K562 (cell line): ENCODE measurements around the gene HDAC6. TPM values are rescaled to one million over a fixed set of nuclear protein-coding genes. Genes with fewer than 3 reads are reported as not detected.

Source experiments
- CAMTA2 ChIP-seq: fragments of 250-450 bp; sonication (Bioruptor Pico); conservative IDR thresholded peaks from 2 replicates; pipeline ENCODE4 v1.5.1; 2022
- CHD2 ChIP-seq: IDR thresholded peaks from 2 replicates; pipeline ENCODE4 v1.6.1; 2011; ENCODE audit warnings: low read depth, low read length
- DACH1 ChIP-seq: fragments of 450-650 bp; IDR thresholded peaks from 2 replicates; pipeline ENCODE4 v1.6.1; 2018; ENCODE audit not compliant: partially characterized antibody
- ELF1 ChIP-seq: fragments of 200-800 bp; sonication (Bioruptor generic); IDR thresholded peaks from 2 replicates; pipeline ENCODE4 v1.6.1; 2016; ENCODE audit warnings: missing genetic modification characterization, missing compliant biosample characterization
- ESRRA ChIP-seq: fragments of 450-650 bp; IDR thresholded peaks from 2 replicates; pipeline ENCODE4 v1.6.1; 2014; ENCODE audit warnings: low read depth, mild to moderate bottlenecking, moderate library complexity, borderline replicate concordance
- ETV6 ChIP-seq, 3 experiments: fragments of 150-350 bp in 1 of 3; sonication (generic) in 1 of 3; formaldehyde crosslinking in 1 of 3; IDR thresholded peaks; 2 replicates each; pipeline versions ENCODE4 v1.6.1 to v1.8.0; 2014 to 2022; ENCODE audit warnings: borderline replicate concordance in 2 of 3, low read depth in 2 of 3, antibody characterized with exemption in 1 of 3, low read length in 1 of 3, mild to moderate bottlenecking in 1 of 3, missing genetic modification reagents in 1 of 3
- FOS ChIP-seq: IDR thresholded peaks from 3 replicates; pipeline ENCODE4 v1.6.1; 2011; ENCODE audit not compliant: insufficient read length; ENCODE audit errors: extremely low read depth
- FUS ChIP-seq: fragments of 200-400 bp; formaldehyde crosslinking; optimal IDR thresholded peaks from 2 replicates; pipeline ENCODE3; 2017; ENCODE audit warnings: low read depth, low read length
- HDAC2 ChIP-seq: fragments of 450-650 bp; IDR thresholded peaks from 2 replicates; pipeline ENCODE4 v1.6.1; 2016; ENCODE audit warnings: mild to moderate bottlenecking
- HDGF ChIP-seq: fragments of 450-650 bp; IDR thresholded peaks from 2 replicates; pipeline ENCODE4 v1.6.1; 2016
- HMGN3 ChIP-seq: IDR thresholded peaks from 2 replicates; pipeline ENCODE4 v1.6.1; 2011; ENCODE audit warnings: borderline replicate concordance, low read depth, mild to moderate bottlenecking, mixed read lengths, low read length; ENCODE audit not compliant: insufficient read length; ENCODE audit errors: extremely low read depth
- RBM17 ChIP-seq: fragments of 200-400 bp; formaldehyde crosslinking; IDR thresholded peaks from 2 replicates; pipeline ENCODE4 v1.6.1; 2017; ENCODE audit warnings: low read depth, mild to moderate bottlenecking, low read length, borderline replicate concordance
- TEAD4 ChIP-seq, 2 experiments: sonication (generic) in 1 of 2; formaldehyde crosslinking in 1 of 2; IDR thresholded peaks; 2 replicates each; pipeline versions ENCODE4 v1.6.1 to v1.8.0; 2012 to 2022; ENCODE audit warnings: borderline replicate concordance in 1 of 2, inconsistent platforms in 1 of 2, low read length in 1 of 2, mild to moderate bottlenecking in 1 of 2, missing genetic modification reagents in 1 of 2
- ZC3H4 ChIP-seq: sonication (generic); formaldehyde crosslinking; IDR thresholded peaks from 2 replicates; pipeline ENCODE4 v1.9.0; 2021; ENCODE audit warnings: missing genetic modification reagents, borderline replicate concordance
- ZFP1 ChIP-seq: fragments of 450-650 bp; formaldehyde crosslinking; IDR thresholded peaks from 2 replicates; pipeline ENCODE4 v1.4.0; 2020; ENCODE audit warnings: mild to moderate bottlenecking, mixed read lengths
- polyA plus RNA-seq, 8 experiments: library from polyadenylated mRNA; depleted of rRNA in 4 of 8; stranded (reverse) in 5 of 8; unstranded in 3 of 8; fragments of >200 nt; fragmentation: Nextera tagmentation in 2 of 8; fragmentation: Illumina TruSeq in 1 of 8; extraction: Ambion mirVana in 2 of 8; extraction: Trizol in 1 of 8; gene quantifications; 2 replicates each; pipeline versions ENCODE4 v1.2.1 to v1.2.3, GENCODE V29; 2011 to 2014; ENCODE audit warnings: inconsistent platforms in 1 of 8, missing spikeins in 1 of 8
- total RNA-seq, 7 experiments: library from RNA; depleted of rRNA in 6 of 7; stranded (reverse); fragments of >200 nt in 6 of 7; fragmentation: Illumina TruSeq in 2 of 7; extraction: Trizol in 2 of 7; gene quantifications; 2 replicates each; pipeline versions ENCODE4 v1.2.1 to v1.2.3, GENCODE V29; 2011 to 2021; ENCODE audit warnings: low replicate concordance in 1 of 7
- TF ChIP-seq, protein P1 (sequence below): fragments of 250-450 bp; sonication (Bioruptor Pico); IDR thresholded peaks from 2 replicates; pipeline ENCODE4 v1.6.1; 2021; ENCODE audit warnings: mild to moderate bottlenecking
- TF ChIP-seq, protein P2 (sequence below): fragments of 450-650 bp; IDR thresholded peaks from 2 replicates; pipeline ENCODE4 v1.6.1; 2016; ENCODE audit warnings: mild to moderate bottlenecking
- TF ChIP-seq, protein P3 (sequence below): sonication (generic); formaldehyde crosslinking; IDR thresholded peaks from 2 replicates; pipeline ENCODE4 v1.8.1; 2023; ENCODE audit warnings: mild to moderate bottlenecking, missing genetic modification reagents, moderate library complexity
- TF ChIP-seq, protein P4 (sequence below): fragments of 450-650 bp; IDR thresholded peaks from 2 replicates; pipeline ENCODE4 v1.6.1; 2016; ENCODE audit warnings: antibody characterized with exemption
- TF ChIP-seq, protein P5 (sequence below): fragments of 250-450 bp; sonication (Bioruptor Pico); IDR thresholded peaks from 2 replicates; pipeline ENCODE4 v1.4.0; 2020; ENCODE audit warnings: mild to moderate bottlenecking

Gene HDAC6
- total and polyA plus RNA-seq, 9 of the 15 experiments (the other 6 are each of a cell fraction or from before 2014, with no cell fraction given), result 29.9 to 101 (median 71.2) TPM

DNA sequence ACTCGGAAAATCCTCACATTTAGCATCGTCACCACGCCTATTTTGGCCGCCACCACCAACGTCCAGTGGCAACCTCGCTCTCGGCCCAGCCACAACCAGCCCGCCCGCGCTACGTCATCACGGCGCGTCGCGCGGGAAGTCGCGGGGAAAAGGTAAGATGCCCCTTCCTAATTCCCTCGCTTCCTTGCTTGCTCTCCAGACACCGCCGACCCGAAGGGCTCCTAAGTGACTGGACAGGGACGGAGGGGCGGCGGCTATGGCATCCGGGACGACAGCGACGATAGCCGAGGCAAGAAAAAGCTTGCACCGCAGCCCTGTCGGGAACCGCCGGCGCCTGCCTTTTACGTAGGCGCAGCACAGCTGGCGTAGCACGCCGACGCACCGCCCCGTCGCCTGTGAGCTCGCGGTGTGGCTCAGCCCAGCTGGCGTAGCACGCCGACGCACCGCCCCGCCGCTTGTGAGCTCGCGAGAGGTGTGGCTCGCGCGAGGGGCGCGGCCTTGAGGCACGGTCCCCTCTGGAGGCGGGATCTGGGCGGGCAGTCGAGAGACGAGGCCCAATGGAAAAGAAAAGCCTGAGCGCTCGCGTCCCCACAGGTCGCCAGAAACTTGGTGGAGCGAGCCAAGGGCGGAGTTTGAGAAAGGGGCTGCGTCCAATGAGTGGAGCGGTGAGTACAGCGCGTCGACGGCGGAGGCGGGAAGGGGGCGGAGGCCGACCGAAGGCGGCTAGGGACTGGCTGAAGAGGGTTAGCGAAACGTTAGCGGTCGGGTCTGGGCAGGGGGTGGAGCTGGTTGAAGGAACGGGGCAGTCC lies at the start of gene HDAC6 (continued):
- TF ChIP-seq HMGN3 (peak; percentile 79), DACH1 (peak; percentile 93), ELF1 (tag) (0 out of 2 replicates have a peak, but pooled peaks have one; percentile 13), FUS (no peak), ESRRA (peak; percentile 54; the same call in 1 of the 2 replicates), HDAC2 (peak; percentile 60; the same call in 1 of the 2 replicates), CAMTA2 (CRISPR knock-in tag) (no peak), CHD2 (peak; percentile 98), ETV6 (IDR thresholded peaks at IDR 0.05; ENCODE audit: borderline replicate concordance in 1 of 2, low read depth in 2 of 2, low read length in 1 of 2) (no peak), ETV6 (CRISPR knock-in tag; IDR thresholded peaks at IDR 0.05; ENCODE audit: borderline replicate concordance) (no peak), RBM17 (no peak), TEAD4 (IDR thresholded peaks at IDR 0.05; ENCODE audit: low read length) (no peak), TEAD4 (CRISPR knock-in tag; IDR thresholded peaks at IDR 0.05; ENCODE audit: borderline replicate concordance) (no peak), FOS (peak; percentile 75), ZC3H4 (no peak), ZFP1 (CRISPR knock-in tag) (no peak), HDGF (peak; percentile 92)
- TF ChIP-seq, protein P1, sequence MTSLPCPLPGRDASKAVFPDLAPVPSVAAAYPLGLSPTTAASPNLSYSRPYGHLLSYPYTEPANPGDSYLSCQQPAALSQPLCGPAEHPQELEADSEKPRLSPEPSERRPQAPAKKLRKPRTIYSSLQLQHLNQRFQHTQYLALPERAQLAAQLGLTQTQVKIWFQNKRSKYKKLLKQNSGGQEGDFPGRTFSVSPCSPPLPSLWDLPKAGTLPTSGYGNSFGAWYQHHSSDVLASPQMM (CRISPR knock-in tag), result no peak
- TF ChIP-seq, protein P2, sequence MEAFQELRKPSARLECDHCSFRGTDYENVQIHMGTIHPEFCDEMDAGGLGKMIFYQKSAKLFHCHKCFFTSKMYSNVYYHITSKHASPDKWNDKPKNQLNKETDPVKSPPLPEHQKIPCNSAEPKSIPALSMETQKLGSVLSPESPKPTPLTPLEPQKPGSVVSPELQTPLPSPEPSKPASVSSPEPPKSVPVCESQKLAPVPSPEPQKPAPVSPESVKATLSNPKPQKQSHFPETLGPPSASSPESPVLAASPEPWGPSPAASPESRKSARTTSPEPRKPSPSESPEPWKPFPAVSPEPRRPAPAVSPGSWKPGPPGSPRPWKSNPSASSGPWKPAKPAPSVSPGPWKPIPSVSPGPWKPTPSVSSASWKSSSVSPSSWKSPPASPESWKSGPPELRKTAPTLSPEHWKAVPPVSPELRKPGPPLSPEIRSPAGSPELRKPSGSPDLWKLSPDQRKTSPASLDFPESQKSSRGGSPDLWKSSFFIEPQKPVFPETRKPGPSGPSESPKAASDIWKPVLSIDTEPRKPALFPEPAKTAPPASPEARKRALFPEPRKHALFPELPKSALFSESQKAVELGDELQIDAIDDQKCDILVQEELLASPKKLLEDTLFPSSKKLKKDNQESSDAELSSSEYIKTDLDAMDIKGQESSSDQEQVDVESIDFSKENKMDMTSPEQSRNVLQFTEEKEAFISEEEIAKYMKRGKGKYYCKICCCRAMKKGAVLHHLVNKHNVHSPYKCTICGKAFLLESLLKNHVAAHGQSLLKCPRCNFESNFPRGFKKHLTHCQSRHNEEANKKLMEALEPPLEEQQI, result no peak
- TF ChIP-seq, protein P3, sequence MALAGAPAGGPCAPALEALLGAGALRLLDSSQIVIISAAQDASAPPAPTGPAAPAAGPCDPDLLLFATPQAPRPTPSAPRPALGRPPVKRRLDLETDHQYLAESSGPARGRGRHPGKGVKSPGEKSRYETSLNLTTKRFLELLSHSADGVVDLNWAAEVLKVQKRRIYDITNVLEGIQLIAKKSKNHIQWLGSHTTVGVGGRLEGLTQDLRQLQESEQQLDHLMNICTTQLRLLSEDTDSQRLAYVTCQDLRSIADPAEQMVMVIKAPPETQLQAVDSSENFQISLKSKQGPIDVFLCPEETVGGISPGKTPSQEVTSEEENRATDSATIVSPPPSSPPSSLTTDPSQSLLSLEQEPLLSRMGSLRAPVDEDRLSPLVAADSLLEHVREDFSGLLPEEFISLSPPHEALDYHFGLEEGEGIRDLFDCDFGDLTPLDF (CRISPR knock-in tag), result peak; percentile 31; the same call in 1 of the 2 replicates
- TF ChIP-seq, protein P4, sequence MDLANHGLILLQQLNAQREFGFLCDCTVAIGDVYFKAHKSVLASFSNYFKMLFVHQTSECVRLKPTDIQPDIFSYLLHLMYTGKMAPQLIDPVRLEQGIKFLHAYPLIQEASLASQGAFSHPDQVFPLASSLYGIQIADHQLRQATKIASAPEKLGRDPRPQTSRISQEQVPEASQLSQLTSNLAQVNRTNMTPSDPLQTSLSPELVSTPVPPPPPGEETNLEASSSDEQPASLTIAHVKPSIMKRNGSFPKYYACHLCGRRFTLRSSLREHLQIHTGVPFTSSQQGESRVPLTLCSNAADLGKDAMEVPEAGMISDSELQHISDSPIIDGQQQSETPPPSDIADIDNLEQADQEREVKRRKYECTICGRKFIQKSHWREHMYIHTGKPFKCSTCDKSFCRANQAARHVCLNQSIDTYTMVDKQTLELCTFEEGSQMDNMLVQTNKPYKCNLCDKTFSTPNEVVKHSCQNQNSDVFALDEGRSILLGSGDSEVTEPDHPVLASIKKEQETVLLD, result peak; percentile 77
- TF ChIP-seq, protein P5, sequence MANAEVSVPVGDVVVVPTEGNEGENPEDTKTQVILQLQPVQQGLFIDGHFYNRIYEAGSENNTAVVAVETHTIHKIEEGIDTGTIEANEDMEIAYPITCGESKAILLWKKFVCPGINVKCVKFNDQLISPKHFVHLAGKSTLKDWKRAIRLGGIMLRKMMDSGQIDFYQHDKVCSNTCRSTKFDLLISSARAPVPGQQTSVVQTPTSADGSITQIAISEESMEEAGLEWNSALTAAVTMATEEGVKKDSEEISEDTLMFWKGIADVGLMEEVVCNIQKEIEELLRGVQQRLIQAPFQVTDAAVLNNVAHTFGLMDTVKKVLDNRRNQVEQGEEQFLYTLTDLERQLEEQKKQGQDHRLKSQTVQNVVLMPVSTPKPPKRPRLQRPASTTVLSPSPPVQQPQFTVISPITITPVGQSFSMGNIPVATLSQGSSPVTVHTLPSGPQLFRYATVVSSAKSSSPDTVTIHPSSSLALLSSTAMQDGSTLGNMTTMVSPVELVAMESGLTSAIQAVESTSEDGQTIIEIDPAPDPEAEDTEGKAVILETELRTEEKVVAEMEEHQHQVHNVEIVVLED (CRISPR knock-in tag), result peak; percentile 94
